Hematopoietic multipotent progenitor cell treated with erythropoietin and hydrocortisone succinate and interleukin-3 and kit ligand, for 4 days (in vitro differentiated cells): ENCODE results near the gene TYW1.
"Not testable (repeated sequence)": the region's sequence is repeated elsewhere in the genome, so short reads cannot be mapped to it uniquely, and the experiment has no call there.

Source experiments
- DNase-seq: peaks from one replicate; pipeline ENCODE4 v3.0.0-alpha.2; 2015

TYW1 gene

DNA sequence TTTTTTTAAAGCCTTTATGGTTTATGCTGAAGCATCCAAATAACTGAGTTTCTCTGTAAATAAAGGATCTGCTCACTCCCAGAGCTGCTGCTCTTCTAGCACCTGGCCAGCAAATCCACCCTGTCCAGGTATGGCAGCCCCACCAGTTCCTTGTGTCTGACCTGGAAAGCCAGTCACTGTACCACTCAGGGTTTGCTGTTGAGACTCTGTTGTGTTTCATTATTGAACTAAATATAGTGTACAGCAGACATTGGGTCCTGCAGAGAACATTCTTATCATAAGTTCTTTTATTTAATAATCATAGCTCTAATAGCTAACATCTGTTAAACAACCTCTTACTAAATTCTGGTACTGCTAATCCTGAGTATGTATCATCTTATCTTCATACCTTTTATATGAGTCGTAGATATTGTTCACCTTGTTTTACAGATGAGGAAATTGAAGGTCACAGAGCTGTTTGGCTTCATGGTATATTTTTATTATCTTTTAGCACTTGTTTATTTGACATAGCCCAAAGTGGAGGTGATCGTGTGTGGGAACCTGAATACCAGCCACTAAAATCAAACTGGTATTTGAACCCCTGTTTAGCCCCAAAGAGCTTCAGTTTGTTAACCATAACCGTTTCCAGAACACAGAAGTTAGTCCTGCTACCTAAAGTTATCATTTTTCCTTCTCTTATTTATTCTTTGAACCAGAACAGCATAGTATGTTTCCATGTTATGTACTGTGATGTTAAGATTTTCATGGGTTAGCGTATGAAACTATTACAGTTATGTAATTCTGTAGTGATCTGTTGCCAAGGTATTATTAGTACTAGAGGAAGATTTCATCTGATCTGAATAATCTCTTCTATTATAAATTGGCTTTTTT is 139.2 kb downstream of the TYW1 start:
- DNase-seq, result not testable (repeated sequence)

DNA sequence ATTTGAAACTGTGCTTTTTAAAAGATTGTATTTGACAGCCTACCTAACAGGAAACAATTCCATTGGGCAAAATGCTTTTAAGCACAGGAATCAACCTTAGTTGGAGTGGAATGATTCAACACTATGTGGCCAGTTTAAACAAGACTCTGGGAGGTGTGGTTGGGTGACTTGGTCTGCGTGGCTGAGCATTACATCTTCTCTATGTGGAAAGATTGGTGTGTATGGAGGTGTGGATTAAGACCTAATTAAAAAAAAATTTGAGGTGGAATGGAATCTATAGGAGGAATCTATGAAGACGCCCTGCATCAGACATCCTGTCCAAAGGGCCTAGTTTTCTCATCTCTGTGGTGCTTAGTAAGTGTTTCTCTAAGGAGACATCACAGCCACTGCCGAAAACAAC is 140.9 kb downstream of the TYW1 start:
- not testable (repeated sequence) for DNase-seq

DNA sequence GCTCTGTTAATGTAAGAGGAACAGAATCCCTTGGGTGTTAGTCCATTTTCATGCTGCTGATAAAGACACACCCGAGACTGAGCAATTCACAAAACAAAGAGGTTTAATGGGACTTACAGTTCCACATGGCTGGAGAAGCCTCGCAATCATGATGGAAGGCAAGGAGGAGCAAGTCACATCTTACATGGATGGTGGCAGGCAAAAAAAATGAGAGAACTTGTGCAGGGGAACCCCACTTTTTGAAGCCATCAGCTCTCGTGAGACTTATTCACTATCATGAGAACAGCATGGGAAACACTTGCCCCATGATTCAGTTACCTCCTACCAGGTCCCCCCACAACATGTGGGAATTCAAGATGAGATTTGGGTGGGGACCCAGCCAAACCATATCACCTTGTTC is 143.2 kb downstream of the TYW1 start:
- DNase-seq, result not testable (repeated sequence)

DNA sequence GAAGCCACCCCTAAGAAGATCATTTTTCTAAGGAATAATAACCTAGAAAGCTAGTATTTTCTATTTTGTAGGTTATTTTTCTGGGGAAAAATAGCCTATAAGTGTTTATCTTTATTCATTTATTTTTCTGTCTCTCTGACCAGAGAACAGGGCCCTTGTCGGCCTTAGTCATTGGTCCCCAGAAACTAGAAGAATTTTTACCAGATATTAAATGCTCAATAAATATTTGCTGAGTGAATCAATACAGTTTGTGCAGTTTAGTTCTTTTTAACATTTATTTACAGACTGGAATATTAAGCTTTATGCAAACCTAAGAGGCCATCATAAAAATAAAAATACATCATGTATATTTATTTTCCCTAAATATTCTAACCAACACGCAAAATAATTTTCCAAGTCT is 144.4 kb downstream of the TYW1 start:
- DNase-seq, result not testable (repeated sequence)

DNA sequence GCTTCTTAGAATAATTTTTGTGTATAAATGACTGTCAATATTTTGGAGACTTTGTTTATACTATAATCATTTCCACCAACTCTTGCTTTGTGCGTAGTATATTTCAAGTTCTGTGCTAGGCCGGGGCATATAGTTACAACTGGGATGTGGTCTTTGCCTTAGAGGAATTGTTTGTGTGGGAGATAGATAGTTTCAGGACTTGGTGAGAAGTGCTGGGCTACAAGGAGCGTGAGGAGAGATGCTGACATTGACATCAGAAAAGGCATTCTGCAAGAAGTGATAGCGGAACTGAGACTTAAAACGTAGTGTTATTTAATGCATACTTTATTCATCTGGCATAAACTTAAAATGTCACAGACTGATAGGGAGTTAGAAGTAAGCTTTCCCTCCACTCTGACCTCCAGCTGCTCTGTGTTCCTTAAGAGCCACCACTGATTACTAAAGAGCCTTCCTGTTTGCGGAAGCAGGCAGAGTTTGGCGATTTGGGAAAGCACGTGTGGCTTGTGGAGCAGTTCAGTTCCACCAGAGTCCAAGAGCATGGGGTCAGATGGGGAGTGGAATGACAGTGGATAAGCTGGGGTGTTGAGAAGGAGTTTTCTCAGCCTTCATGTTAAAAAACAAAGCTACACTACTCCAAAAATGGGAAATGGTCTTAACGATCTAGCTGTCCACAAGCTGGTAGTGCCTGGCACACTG is 146.6 kb downstream of the TYW1 start:
- DNase-seq, result not testable (repeated sequence)

DNA sequence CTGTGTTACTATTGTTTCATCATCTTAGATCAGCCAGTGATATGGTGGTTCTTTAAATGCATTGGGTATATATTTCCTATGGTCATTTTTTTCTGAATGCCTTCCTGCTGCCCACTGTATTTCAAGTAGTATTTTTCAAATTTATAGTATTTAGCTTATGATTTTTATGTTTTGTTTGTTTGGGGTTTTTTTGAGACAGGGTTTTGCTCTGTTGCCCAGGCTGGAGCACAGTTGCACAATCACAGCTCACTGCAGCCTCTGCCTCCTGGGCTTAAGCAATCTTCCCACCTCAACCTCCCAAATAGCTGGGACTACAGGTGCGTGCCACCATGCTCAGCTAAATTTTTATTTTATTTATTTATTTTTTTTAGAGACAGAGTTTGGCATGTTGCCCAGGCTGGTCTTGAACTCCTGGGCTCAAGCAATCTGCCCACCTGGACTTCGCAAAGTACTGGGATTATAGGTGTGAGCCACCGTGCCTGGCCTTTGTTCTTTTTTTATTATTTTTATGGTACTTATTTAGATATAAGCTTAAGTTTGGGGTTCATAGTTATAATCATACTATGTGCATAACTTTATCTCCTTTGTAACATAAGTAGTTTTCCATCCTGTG is 149.1 kb downstream of the TYW1 start:
- not testable (repeated sequence) for DNase-seq

DNA sequence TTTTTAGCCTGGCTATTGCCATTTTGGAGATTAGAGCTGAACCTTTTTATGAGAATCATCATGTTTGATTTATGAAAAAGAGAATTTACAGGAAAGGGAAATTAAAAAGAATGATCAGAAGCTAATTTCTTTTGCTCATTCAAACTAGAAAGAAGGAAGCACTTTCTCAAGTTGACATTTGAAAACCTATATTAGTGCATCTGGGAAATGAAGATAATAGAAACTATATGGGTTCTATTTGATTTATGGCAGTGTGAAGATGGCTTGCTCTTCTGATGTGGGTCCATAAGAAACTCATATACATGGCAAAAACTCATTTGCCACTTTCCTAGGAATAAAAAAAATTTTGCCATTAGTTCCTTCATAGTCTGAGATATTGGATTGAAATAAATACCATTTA is 152.5 kb downstream of the TYW1 start:
- DNase-seq, result not testable (repeated sequence)

DNA sequence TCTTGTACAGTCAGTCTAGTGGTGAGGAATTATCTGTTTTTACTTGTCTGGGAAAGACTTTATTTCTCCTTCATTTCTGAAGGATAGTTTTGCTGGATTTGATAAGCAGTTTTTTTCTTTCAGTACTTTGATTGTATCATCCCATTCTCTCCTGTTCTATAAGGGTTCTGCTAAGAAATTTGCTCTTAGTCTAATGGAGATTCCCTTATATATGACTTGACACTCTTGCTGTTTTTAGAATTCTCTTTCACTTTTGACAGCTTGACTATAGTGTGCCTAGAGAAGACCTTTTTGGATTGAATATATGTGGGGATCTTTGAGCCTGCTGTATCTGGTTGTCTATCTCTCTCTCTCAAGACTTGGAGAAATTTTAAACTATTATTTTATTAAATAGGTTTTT is 157.7 kb downstream of the TYW1 start:
- DNase-seq, result not testable (repeated sequence)

DNA sequence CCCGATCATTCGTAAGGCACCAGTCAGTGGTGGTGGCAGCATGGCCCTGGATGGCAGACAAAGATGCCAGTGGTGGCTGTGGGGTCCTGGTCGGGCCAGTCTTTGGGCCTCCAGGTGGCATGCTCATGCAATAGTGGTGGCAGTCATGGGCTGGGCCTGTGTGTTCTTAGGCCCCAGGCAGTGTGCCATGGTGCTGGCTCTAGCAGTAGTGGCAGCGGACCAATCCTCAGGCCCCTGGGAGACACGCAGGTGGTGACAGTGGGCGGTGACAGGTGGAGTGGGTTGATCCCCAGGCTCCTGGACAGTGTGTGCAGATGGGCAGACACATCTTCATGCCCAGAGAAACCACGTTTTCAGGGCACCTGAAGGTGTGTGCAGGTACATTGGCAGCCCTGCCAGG is 159.4 kb downstream of the TYW1 start:
- DNase-seq, result not testable (repeated sequence)

DNA sequence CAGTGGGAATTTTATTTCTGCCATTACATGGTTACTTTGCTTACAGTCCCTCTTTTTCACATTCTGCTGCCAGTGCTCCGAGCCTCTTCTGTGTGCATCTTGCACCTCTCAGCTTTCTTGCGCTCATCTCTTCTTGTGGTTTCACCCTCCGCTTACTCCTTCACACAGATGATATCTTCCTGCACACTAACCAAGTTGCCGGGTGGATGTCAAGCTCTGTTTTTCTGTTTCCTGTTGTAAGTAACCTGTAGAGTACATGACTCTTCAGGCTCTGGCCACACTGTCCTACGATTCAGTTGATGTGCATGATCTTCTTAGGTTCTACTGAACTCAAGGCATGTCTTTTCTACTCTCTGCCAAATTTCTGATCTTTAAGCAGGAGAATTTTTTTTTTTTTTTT is 166.7 kb downstream of the TYW1 start:
- peak; percentile 68 for DNase-seq

DNA sequence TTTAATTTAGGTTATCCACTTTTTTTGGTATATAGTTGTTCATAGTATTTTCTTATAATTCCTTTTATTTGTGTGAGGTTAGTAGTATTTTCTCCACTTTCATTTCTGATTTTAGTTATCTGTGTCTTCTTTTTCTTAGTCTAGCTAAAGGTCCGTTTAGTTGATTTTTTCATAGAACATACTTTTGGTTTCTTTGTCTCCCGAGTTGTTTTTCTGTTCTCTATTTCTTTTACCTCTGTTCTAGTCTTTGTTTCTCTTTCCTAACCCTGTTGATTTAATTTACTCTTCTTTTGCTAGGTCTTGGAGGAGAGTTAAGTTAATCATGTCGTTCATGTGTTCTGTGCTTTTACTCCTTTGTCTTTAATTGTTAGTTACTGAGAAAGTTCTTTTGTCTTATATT is 174.5 kb downstream of the TYW1 start:
- not testable (repeated sequence) for DNase-seq

DNA sequence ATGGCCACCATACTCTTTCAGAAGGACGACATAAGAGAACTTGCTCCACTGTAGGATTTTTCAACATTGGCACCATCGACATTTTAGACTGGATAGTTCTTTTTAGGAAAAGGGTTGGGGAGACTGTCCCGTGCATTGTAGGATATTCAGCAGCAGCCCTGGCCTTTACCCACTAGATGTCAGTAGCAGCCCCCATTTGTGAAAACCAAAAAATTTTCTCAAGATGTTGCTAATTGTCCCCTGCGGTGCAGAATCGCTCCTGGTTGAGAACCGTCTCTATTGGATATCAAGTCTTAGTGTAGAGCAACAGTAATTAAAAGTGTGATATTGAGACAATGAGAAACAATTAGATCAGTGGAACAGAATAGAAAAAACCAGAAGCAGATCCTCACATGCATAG is 180.1 kb downstream of the TYW1 start:
- DNase-seq, result not testable (repeated sequence)

DNA sequence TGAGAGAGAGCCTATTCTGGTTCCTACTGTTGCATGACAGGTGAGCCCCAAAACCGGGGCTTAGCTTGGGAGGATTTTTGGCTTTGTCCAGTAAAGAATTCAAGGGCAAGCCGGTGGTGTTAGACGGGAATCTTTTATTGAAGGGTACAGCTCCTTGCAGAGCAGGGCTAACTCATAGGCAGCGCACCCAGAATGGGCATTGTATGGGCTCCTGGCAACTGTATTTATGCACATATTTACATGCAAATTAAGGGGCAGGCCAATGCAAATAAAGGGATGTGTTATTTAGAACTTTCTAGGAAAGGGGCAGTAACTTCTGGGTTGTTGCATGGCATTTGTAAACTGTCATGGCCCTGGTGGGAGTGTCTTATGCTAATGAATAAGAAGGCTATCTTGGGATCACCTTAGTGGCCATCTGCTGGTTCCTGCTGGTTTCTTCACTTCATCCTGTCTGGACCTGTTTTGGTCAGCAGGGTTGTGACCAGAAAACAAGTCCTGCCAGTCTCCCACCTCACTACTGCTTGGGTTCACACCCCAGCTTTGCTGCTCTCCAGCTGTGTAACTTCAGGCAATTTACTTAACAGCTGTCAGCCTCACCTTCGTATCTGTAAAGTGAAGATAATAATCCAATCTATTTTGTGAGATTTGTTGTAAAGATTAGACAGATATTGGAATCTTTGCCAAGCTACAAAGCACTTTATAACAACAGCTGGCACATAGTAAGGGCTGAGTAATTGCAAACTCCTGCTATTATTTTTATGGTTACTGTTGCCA is 182.5 kb downstream of the TYW1 start:
- peak; percentile 16 for DNase-seq

DNA sequence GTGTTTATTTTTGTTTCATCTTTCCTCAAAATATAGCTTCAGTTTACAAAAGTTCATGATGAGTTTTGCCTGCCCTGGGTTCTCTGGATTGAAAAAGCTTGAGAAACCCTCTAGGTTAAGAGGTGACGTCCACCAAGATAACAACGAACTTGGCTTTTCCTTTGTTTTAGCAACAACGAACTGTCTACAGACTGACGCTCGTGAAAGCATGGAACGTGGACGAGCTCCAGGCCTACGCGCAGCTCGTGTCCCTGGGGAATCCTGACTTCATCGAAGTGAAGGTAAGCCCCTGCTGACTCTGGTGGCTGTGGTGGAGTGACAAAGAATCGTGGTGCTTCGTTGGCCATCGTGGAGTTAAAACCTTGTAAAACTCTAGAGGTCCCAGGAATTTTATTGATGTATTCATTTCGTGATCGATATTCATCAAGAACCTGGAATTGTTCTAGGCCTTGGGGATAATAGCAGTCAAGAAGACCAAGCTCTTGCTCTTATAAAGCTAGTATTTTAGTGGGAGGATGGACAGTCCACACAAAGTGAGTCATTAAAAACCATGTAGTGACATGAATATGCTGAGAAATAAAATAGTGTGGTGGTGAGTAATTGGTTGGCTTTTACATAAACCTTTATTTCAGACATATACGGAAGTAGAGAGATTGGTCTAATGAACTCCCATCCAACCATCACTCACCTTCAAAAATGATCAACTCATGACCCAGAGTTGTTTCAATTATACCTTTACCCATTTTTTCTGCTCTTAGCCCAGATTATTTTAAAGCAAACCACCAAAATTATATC is 186.5 kb downstream of the TYW1 start:
- not testable (repeated sequence) for DNase-seq

DNA sequence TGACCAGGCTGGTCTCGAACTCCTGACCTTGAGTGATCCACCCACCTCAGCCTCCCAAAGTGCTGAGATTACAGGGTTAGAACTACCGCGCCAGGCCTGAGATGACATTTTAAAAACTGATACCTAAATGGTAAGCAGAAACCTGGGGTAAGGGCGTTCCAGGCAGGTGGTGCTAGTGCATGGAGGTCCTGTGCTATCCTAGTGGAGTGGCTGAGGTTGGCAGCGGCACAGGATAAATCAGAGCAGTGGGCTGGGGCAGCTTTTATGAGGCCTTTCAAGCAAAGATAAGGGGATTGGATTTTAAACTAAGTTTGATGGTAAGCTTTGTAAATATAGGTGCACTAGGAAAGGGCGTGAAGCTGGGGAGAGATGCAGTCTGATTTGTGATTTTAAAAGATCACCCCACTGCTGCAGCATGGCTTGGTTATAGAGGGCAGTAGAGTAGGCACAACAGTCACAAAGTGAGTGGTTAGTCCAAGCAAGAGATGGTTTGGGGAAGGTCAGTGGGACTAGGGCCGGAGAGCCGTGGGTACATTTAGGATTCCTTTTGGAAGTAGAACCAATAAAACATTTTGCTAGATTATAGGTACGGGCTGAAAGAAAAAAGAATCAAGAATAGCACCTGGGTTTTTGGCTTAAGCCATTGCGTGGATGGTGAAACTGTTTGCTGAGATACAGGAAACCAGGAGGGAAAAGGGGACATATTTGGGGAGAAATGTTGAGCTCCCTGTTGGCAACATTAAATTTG is 188.5 kb downstream of the TYW1 start:
- not testable (repeated sequence) for DNase-seq

DNA sequence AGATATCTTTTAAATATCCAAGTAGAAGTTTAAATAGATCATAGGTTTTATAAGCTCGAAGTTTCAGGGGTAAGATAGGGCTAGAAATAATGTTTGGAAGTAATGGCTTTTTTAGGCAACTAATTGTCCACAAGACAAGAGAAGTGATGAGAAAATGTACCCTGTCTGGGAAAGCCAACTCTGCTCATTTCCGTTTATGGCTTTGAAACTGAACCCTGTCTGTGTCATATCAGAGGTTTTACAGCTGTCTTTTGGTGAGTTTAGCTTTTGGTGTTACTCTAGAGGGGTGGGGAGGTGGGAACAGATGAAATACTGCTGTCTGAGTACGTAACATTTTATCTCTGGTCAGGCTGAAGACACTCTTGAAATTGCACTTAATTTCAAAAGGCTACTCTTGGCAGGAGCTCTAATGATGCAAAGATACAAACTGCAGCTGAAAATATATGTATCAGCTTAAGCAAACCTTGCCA is 189.1 kb downstream of the TYW1 start:
- DNase-seq, result not testable (repeated sequence)

DNA sequence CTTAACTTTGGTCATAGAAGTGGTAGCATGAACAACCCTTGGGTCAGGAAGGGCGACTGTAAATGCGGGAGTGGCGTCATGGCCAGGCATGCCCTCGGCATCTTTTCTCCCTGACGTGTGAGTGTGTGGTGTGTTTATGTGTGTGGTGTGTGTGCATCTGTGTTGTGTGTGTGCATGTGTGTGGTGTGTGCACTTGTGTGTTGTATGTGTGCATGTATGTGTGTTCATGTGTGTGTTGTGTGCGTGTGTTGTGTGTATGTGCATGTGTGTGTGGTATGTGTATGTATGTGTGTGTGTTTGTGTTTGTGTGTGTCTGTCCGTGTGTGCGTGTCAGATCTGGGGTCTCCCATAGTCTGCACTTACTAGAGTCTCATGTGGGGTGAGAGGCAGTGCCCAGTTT is 192.5 kb downstream of the TYW1 start:
- DNase-seq, result not testable (repeated sequence)

DNA sequence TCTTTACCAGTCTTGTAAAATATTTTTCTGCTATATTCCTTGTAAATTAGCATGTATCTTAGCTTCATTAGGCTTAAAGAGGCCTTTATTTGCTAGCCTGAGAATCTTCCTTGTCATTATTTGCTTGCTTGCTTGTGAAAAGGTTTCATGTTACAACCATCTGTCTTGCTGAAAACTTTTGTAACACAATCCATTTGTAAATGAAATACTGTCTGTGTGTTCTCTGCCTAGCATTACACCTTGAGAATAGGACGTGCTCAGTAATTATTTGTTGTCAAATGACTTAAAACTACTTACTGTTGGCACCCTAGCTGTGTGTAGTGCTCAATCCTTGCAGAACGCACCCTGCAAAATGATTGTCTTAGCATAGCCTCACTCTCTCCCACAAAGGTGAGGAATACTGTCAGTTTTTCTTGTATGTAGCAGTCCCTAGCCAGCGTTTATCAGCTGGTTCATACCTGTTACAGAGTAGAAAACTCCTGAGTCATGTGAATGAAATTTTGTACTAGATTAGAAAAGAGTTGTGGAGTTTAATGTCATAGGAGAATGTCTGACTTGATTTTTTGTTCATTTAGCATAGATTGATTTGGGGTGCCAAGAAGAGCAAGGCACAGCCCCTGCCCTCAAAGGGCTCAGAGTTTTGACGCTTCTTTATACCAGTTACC is 193.3 kb downstream of the TYW1 start:
- DNase-seq, result not testable (repeated sequence)

DNA sequence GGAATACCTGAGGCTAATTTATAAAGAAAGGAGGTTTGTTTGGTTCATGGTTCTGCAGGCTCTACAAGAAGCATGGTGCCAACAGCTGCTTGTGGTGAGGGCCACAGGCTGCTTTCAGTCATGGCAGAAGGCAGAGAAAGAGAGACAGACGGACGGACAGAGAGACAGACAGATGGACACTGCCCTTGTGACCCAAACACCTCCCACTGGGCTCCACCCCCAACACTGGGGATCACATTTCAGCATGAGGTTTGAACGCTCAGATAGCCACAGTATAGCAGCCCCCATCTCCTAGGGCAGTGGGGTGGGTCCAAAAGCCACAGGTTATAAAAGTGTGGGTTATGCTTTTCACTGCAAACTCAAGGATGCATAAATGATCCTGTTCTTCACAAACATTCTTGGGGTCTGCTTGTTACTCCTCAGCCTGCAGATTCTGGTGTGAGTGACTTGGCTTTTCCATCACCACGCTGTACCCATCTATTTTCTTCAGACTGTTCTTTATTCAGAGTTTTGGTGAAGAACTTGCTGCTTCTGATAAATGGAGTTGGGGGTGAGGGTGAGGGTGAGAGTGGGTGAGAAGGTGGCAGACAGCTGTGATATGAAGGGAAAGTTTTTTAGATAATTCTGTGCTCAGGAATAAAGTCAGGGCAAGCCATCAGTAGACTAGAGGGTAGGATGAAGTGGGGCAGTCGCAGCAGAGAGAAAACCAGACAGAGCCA is 194.5 kb downstream of the TYW1 start:
- DNase-seq, result not testable (repeated sequence)
